AG09309 (cell line): ENCODE data around the gene LATS1.

Source experiments
- DNase-seq: peaks from one replicate; pipeline ENCODE4 v3.0.0-alpha.2; 2010; ENCODE audit warnings: low read depth
- H3K4me3 ChIP-seq: 2 replicates; pipeline ENCODE4 v1.5.1; 2011; ENCODE audit warnings: mild to moderate bottlenecking, low read depth, low read length, moderate library complexity; ENCODE audit not compliant: control insufficient read depth
- TF ChIP-seq, protein P1 (sequence below): IDR thresholded peaks from 2 replicates; pipeline ENCODE4 v1.5.1; 2011; ENCODE audit warnings: mild to moderate bottlenecking, low read depth, low read length, inconsistent platforms; ENCODE audit not compliant: insufficient read depth, control insufficient read depth; ENCODE audit errors: missing control alignments

Gene LATS1

DNA sequence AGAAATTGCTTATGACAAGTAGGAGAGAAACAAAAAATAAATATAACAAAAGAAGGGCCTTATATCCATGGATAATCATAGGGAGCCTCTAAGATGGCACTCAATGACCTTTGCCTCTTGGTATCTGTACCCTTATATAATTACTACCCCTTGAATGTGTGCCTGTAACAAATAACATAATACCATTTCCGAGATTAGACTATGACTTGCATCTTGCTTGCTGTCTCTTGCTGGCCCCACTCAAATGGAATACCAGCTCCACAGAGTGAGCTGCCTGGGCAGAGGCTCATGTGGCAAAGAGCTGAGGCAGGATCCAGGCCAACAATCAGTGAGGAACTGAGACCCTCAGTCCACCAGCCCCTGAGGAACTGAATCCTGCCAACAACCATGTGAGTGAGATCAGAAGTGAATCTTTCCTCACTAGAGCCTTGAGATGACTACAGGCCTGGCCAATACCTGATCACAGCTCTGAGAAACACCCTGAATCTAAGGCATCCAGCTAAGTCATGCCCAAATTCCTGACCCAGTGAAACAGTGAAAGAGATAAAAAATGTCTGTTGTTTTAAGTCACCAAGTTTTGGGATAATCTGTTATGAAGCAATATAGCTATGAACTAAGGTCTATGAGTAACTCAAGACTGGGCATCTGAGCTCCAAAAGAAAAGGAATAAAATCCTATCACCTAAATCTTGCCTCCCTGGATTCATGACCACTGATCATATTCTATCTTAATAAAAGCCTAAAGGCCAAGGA, 74.9 kb downstream of the LATS1 start:
- peak; percentile 46 for DNase-seq
- TF ChIP-seq, protein P1, sequence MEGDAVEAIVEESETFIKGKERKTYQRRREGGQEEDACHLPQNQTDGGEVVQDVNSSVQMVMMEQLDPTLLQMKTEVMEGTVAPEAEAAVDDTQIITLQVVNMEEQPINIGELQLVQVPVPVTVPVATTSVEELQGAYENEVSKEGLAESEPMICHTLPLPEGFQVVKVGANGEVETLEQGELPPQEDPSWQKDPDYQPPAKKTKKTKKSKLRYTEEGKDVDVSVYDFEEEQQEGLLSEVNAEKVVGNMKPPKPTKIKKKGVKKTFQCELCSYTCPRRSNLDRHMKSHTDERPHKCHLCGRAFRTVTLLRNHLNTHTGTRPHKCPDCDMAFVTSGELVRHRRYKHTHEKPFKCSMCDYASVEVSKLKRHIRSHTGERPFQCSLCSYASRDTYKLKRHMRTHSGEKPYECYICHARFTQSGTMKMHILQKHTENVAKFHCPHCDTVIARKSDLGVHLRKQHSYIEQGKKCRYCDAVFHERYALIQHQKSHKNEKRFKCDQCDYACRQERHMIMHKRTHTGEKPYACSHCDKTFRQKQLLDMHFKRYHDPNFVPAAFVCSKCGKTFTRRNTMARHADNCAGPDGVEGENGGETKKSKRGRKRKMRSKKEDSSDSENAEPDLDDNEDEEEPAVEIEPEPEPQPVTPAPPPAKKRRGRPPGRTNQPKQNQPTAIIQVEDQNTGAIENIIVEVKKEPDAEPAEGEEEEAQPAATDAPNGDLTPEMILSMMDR, result no peak
- H3K4me3 ChIP-seq, result no peak overlapping the region

DNA sequence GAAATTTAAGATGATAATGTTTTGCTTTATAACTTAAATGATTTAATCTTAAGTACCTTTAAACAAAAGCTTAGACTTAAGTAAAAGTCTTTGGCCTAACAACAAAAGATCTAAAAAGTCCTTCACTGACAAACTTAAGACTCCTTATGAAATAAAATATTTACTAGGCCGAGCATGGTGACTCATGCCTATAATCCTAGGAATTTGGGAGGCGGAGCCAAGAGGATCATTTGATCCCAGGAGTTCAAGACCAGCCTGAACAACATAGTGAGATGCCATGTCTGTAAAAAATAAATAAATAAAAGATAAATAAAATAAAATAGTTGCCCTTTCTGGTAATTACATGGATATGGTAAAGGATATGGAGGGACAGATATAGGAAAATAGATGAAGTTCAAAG, 81.8 kb downstream of the LATS1 start:
- no peak for DNase-seq
- TF ChIP-seq, protein P1, result no peak
- H3K4me3 ChIP-seq, result no peak overlapping the region

DNA sequence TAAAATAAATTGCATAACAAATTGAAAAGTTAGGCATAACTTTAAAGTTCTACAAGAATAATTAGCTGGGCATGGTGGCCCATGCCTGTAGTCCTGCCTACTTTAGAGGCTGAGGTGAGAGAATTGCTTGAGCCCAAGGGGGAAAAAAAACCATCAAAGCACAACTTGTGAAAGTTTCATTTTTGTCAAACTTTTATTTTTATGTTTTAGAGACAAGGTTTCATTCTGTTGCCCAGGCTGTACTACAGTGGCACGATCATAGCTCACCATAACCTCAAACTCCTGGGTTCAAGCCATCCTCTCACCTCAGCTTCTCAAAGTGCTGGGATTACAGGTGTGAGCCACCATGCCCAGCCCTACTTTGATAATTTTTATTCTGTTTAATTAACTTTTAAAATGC, 83.6 kb downstream of the LATS1 start:
- TF ChIP-seq, protein P1, result no peak
- no peak overlapping the region for H3K4me3 ChIP-seq
- no peak for DNase-seq

DNA sequence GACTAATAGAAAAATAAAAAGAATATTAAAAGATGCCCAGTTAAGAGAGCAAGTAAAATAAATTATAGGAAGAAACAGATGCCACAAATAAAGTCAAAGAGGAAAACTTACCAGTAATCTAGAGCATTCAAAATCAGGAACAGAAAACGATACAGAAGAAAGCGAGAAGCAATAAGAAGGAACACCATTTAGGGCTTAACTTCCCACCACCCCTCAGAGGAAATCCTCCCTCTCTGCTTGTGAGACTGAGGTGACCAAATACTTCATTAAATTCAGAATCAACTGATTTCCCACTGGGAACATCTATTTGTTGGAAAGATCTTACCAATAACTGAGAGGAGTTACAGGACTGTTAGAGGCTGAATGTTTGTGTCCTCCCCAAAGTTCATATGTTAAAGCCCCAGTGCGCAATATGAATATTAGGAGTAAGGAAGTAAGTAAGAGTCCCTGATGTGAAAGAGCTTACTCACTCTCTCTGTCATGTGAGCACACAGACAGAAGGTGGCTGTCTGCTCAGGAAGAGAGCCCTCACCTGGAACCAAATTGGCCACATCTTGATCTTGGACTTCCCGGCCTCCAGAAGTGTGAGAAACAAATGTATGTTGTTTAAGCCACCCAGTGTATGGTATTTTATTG, 88.9 kb downstream of the LATS1 start:
- TF ChIP-seq, protein P1, result peak; percentile 2
- no peak overlapping the region for H3K4me3 ChIP-seq
- no peak for DNase-seq

DNA sequence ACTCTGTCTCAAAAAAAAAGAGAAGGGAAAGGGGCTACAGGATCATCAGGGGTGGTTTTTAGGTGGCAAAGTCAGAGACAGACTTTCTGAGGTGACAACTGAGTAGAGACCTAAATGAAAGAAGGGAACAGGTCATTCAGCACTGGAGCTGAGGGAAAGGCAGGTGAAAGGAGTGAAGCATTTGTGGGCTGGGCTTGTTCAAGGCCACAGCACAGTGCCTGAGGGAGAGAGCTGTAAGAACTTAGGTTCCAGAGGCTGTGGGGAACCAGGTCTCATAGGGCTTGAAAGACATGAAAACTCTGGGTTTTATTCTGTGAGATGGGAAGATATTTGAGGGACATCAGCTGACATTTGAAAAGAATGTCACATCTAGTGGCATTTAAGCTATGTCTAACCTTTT, 90.2 kb downstream of the LATS1 start:
- no peak for DNase-seq
- no peak overlapping the region for H3K4me3 ChIP-seq
- TF ChIP-seq, protein P1, result no peak

DNA sequence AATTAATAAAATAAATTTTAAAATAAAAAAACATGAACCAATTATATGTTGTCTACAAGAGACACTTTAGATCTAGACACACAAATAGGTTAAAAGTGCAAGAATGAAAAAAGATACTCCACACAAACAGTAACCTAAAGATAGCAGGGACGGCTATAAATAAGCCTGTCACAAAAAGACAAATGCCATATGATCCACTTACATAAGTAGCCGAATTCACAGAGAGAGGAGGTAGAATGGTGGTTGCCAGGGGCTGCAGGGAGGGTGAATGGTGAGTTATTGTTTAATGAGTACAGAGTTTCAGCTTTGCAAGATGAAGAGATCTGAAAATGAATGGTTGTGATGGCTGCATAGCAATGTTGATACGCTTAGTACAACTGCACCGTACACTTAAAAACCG, 102.1 kb downstream of the LATS1 start:
- no peak for DNase-seq
- TF ChIP-seq, protein P1, result no peak
- no peak overlapping the region for H3K4me3 ChIP-seq
